Omental fat pad (tissue), 4 donors: ENCODE measurements around the gene TBC1D13. TPM values are rescaled to one million over a fixed set of nuclear protein-coding genes. Genes with fewer than 3 reads are reported as not detected.
"Not testable (repeated sequence)": the region's sequence is repeated elsewhere in the genome, so short reads cannot be mapped to it uniquely, and the experiment has no call there.

Source experiments
- ATAC-seq: fragments of 150-250 bp; one replicate; pipeline ENCODE4 v1.9.1; 2016; ENCODE audit warnings: mild to moderate bottlenecking, moderate library complexity; ENCODE audit not compliant: low FRiP score
- DNase-seq: peaks from one replicate; pipeline ENCODE4 v3.0.0-alpha.2; 2019; ENCODE audit warnings: low spot score
- small RNA-seq: library from RNA; depleted of rRNA; stranded (forward); fragments of <200 nt; gene quantifications from one replicate; pipeline ENCODE3, GENCODE V24; 2016
- total RNA-seq, 4 donors: library from RNA; depleted of rRNA; stranded (reverse); fragments of >200 nt; gene quantifications; one replicate each; pipeline ENCODE4 v1.1.0, GENCODE V29; 2016
- TF ChIP-seq, protein P1 (sequence below), 3 donors: fragments of 450-650 bp; IDR thresholded peaks; one replicate each; pipeline ENCODE4 v1.5.1; 2016 to 2017; ENCODE audit warnings: antibody characterized with exemption in 3 of 3, mild to moderate bottlenecking in 3 of 3, moderate library complexity in 2 of 3

The TBC1D13 gene
- total RNA-seq, 4 donors from 2014 or later, result 12.1 to 21.4 (median 14.9) TPM

DNA sequence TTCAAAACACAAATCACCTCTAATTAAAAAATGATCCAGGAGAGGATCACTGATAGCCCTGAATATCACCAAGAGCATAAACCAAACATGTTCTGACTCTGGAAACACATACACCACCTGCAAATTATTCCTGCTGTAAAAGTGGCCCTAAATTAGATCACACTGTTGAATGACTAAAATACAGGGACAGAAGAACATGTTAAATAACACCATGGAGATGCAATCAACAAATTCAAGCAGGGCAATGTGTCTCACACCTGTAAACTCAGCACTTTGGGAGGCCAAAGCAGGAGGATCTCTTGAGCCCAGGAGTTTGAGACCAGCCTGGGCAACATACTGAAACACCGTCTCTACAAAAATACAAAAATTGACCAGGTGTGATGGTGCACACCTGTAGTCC, 60.8 kb downstream of the TBC1D13 start:
- no peak for DNase-seq
- TF ChIP-seq, protein P1, sequence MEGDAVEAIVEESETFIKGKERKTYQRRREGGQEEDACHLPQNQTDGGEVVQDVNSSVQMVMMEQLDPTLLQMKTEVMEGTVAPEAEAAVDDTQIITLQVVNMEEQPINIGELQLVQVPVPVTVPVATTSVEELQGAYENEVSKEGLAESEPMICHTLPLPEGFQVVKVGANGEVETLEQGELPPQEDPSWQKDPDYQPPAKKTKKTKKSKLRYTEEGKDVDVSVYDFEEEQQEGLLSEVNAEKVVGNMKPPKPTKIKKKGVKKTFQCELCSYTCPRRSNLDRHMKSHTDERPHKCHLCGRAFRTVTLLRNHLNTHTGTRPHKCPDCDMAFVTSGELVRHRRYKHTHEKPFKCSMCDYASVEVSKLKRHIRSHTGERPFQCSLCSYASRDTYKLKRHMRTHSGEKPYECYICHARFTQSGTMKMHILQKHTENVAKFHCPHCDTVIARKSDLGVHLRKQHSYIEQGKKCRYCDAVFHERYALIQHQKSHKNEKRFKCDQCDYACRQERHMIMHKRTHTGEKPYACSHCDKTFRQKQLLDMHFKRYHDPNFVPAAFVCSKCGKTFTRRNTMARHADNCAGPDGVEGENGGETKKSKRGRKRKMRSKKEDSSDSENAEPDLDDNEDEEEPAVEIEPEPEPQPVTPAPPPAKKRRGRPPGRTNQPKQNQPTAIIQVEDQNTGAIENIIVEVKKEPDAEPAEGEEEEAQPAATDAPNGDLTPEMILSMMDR (IDR thresholded peaks at IDR 0.05), result no peak
- ATAC-seq, result no peak

DNA sequence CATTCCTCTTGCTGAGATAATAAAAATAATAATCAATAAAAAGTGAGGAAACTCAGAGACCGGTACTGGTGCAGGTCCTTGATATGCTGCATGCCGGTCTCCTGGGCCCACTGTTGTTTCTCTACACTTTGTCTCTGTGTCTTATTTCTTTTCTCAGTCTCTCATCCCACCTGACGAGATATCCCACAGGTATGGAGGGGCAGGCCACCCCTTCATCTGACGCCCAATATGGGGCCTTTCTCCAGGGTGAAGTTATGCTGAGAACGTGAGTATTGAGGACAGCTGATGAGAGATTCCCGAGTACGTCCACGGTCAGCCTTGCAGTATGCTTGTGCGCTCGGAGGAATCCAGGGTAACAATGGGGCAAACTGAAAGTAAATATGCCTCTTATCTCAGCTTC, 64.0 kb downstream of the TBC1D13 start:
- not testable (repeated sequence) for ATAC-seq

GRCh38 chr9:128851779-128852600, 64.9 kb downstream of the TBC1D13 start:
- not testable (repeated sequence) for DNase-seq, ATAC-seq
- TF ChIP-seq, protein P1 (IDR thresholded peaks at IDR 0.05), result peak in 1 of 3 donors; percentile 52

More for the DNA sequence above, 64.0 kb downstream of the TBC1D13 start:
- not testable (repeated sequence) for DNase-seq

GRCh38 chr9:128852646-128853045, 65.6 kb downstream of the TBC1D13 start:
- ATAC-seq, DNase-seq: not testable (repeated sequence)

DNA sequence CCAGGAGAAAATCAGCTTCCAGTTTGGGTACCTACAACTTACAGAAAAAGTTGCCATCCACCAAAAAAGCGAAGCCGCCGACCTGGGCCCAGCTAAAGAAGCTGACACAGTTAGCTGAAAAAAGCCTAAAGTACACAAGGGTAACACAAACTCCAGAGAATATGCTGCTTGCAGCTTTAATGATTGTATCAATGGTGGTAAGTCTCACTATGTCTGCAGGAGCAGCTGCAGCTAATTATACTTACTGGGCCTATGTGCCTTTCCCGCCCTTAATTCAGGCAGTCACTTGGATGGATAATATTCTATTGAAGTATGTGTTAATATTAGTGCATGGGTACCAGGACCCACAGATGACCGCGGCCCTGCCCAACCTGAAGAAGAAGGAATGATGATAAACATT, 67.4 kb downstream of the TBC1D13 start:
- not testable (repeated sequence) for ATAC-seq, DNase-seq

DNA sequence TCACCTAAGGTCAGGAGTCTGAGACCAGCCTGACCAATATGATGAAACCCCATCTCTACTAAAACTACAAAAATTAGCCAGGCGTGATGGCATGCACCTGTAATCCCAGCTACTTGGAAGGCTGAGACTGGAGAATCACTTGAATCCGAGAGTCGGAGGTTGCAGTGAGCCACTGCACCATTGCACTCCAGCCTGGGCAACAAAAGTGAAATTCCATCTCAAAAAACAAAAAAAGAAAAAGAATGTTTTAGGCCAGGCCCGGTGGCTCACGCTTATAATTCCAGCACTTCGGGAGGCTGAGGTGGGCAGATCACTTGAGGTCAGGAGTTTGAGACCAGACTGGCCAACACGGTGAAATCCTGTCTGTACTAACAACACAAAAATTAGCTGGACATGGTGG, 71.4 kb downstream of the TBC1D13 start:
- ATAC-seq, result not testable (repeated sequence)

More for the DNA sequence above, 71.4 kb downstream of the TBC1D13 start:
- not testable (repeated sequence) for DNase-seq

Small RNA genes within 50 kb of the gene (small RNA-seq; reads per million reads assigned to genes)
- gene RF00017, result not detected

Other genes starting within 250 kb of the TBC1D13 start
- 100 to 1,000 TPM; 231 to 381 (median 300) TPM for gene SPTAN1, start 234.7 kb upstream of the TBC1D13 start, total RNA-seq
- gene DYNC2I2, start 130.4 kb upstream of the TBC1D13 start, total RNA-seq, result 10 to 100 TPM; 12.8 to 24.7 (median 21.3) TPM
- 100 to 1,000 TPM; 112 to 226 (median 139) TPM for gene SET, start 98.0 kb upstream of the TBC1D13 start, total RNA-seq
- gene PKN3, start 84.8 kb upstream of the TBC1D13 start, total RNA-seq, result 10 to 100 TPM in 1 of 4 donors, 1 to 10 TPM in 3; 4.2 to 12.0 (median 7.5) TPM
- 10 to 100 TPM; 23.6 to 40.6 (median 30.8) TPM for gene ZDHHC12, start 63.1 kb upstream of the TBC1D13 start, total RNA-seq
- 10 to 100 TPM; 20.9 to 43.1 (median 30.7) TPM for gene ZER1, start 15.3 kb upstream of the TBC1D13 start, total RNA-seq
- gene ENDOG, start 31.2 kb downstream of the TBC1D13 start, total RNA-seq, result 10 to 100 TPM; 14.1 to 29.9 (median 20.3) TPM
- gene SPOUT1, start 42.5 kb downstream of the TBC1D13 start, total RNA-seq, result 10 to 100 TPM; 15.1 to 25.1 (median 21.2) TPM
- 1 to 10 TPM; 2.9 to 9.3 (median 4.1) TPM for gene KYAT1, start 94.7 kb downstream of the TBC1D13 start, total RNA-seq
- gene LRRC8A, start 94.9 kb downstream of the TBC1D13 start, total RNA-seq, result 10 to 100 TPM; 37.8 to 67.1 (median 47.8) TPM
- 10 to 100 TPM; 14.4 to 43.8 (median 32.4) TPM for gene PHYHD1, start 133.7 kb downstream of the TBC1D13 start, total RNA-seq
- gene DOLK, start 160.3 kb downstream of the TBC1D13 start, total RNA-seq, result 10 to 100 TPM; 13.3 to 23.2 (median 17.7) TPM
- gene NUP188, start 160.4 kb downstream of the TBC1D13 start, total RNA-seq, result 10 to 100 TPM; 27.2 to 70.6 (median 38.3) TPM
- gene SH3GLB2, start 241.1 kb downstream of the TBC1D13 start, total RNA-seq, result 10 to 100 TPM; 55.5 to 75.5 (median 65.1) TPM
- gene MIGA2, start 249.4 kb downstream of the TBC1D13 start, total RNA-seq, result 10 to 100 TPM; 19.4 to 38.5 (median 20.9) TPM